RPMI8226 (cell line): ENCODE data around the gene C1orf210.
A peak's percentile ranks its signal among the peaks of the same experiment; 100 is the strongest.

Source experiments
- DNase-seq: peaks from one replicate; pipeline ENCODE4 v3.0.0-alpha.2; 2015

Gene C1orf210

GRCh38 chr1:43312212-43312623 lies 26.8 kb upstream of the C1orf210 start:
- no peak for DNase-seq

DNA sequence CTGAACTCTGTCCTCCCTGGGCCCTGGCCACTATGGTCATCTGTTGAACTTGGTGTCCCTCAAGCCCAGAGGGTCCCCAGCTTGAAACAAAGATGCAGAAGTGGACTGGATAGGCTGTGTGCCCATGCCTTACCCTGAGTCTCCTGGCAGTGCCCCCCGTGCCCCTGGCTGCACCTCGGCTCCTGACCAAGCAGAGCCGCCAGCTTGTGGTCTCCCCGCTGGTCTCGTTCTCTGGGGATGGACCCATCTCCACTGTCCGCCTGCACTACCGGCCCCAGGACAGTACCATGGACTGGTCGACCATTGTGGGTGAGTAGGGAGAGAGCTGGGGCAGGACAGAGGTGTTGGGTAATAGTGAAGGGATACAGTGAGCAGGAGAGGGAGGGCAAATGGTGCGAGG lies 26.1 kb upstream of the C1orf210 start:
- DNase-seq: no peak

GRCh38 chr1:43309405-43310025 lies 24.1 kb upstream of the C1orf210 start:
- DNase-seq: no peak

GRCh38 chr1:43308635-43309404 lies 23.4 kb upstream of the C1orf210 start:
- peak; percentile 21 for DNase-seq

DNA sequence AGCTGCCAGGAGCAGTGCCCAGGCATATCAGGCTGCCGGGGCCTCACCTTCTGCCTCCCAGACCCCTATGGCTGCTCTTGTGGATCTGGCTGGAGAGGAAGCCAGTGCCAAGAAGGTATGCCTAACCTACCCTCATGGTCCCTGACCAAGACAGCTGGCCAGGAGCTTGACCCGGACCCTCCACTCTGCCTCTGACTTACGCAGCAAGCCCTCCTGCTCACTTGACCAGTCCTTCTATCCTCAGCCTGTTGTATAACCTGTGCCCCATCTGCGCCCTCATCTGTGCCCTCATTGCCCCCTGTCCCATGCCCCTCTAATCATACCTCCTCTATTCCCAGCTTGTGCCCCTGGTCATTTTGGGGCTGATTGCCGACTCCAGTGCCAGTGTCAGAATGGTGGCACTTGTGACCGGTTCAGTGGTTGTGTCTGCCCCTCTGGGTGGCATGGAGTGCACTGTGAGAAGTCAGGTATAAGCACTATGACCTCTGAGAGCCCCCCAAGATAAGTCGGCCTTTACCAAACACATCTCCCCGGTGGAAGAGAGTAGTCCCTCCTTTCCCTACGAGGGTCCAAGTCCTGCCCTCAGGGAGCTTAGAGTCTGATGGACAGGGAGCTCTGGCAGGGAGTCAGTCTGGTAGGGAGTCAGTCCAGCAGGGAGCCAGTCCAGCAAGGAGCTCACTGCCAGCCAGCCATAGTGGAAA lies 22.2 kb upstream of the C1orf210 start:
- no peak for DNase-seq

- peak; percentile 25 for DNase-seq
Measured at GRCh38 chr1:43306688-43307457, 21.5 kb upstream of the C1orf210 start.

DNA sequence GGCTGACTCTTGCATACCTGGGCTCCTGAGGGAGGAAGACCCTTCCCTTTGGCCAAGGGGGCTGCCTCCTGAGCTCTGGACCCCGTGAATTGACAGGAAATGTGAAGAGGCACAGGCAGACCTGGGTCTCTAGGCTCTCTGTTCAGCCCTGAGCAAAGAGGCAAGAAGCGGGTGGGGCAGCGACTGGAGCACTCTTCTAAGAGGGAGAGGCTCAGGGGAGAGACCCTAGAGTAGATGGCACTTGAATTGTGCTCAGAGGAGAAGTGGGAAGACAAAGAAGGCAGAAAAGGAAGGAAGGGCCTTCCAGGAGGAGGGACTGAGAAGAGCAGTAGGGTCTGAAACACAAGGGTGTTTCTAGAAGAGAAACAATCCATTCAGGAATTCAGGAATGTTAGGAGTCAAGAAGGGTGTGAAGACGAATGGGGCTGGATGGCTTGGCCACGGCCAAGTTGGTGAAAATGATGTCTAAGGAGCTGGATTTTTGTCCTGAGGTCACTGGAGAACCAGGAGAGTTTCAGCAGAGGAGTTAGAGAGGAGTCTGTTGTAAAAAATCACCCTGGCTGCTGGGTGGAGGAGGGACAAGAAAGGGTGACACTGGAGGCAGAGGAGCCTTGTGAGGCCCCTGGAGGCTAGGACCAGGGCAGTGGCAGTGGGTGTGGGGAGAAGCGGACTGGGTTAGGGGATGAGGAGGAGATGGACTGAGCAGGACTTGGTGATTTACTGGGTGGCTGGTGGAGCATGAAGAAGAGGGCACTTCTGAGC lies 20.7 kb upstream of the C1orf210 start:
- DNase-seq: no peak

GRCh38 chr1:43305461-43305860 lies 20.1 kb upstream of the C1orf210 start:
- DNase-seq: no peak

GRCh38 chr1:43304771-43305300 lies 19.5 kb upstream of the C1orf210 start:
- DNase-seq: no peak

DNA sequence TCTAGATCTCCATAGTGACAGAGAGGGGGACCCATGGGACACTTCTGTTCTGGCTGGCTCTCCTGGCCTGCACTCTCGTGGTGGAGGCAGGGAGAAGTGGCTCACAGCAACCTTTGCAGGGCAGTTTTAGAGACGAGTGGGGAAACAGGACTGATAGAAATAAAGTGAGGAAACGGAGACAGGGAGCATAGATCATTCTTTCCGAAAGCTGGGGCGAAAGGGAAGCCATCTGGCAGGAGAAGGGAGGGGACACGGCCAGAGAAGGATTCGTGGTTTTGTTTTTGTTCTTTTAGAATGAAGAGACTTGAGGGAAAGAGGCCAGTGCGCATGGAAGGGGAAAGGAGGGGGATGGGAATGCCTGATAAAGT lies 18.9 kb upstream of the C1orf210 start:
- DNase-seq: no peak

GRCh38 chr1:43303471-43304313 lies 18.3 kb upstream of the C1orf210 start:
- DNase-seq: no peak

DNA sequence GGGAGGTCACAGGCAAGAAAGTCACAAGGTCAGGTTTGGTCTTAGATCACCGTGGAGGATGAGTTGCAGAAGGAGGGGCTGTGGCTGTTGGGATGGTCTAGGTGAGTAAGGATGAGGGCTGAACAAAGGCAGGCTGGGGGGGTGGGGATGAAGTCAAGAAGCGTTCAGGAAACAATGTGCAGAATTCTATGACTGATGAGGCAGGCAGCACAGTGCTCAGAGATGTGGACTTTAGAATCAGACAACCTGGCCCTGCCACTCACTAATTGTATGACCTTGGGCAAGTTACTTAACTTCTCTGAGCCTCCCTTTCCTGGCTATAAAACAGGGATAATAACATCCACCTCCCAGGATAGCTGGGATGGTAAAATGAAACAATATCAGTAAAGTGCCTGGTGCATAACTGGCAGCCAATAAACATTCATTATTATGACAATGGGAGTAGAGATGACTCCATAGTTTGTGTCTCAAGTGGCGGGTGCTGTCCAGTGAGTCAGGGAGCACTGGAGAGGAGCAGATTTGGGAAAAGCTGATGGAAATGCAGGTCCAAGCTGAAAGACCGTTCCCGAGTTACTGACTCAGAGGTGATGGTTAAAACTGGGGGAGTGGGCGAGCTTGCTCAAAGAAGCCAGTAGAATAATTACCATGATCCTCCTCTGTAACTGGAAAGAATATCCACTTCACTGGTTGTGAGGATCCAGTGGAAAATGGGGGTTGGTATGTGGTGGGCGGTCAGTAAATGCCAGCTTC lies 17.5 kb upstream of the C1orf210 start:
- no peak for DNase-seq

DNA sequence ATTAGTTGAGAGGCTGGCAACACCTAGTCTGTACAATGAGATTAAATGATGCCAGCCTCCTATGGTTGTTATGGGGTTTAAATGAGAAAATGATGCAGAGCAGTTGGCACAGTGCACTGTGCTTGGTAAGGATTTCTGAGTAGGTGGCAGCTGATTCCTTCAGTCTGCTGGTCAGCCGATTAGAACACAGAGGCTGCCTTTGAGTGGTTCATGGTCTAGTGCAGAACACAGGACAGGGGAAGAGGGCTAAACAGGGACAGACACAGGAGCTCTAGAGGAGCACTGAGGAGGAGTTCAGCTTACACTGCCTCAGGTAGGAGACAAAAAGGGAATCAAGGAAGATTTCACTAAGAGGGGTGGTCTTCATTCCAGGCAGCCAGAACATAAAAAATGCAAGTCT lies 16.8 kb upstream of the C1orf210 start:
- no peak for DNase-seq

GRCh38 chr1:43300378-43301094 lies 15.2 kb upstream of the C1orf210 start, which contains the start of gene TIE1:
Gene TIE1, plus strand, starts transcription at chr1:43300982. Its CDS starts 90 bp downstream, at chr1:43301072.
- no peak for DNase-seq

GRCh38 chr1:43299101-43299500 lies 13.7 kb upstream of the C1orf210 start:
- DNase-seq: no peak

GRCh38 chr1:43298055-43298454 lies 12.7 kb upstream of the C1orf210 start:
- DNase-seq: no peak

GRCh38 chr1:43296207-43296606 lies 10.8 kb upstream of the C1orf210 start:
- DNase-seq: no peak

GRCh38 chr1:43294761-43295160 lies 9.4 kb upstream of the C1orf210 start:
- DNase-seq: no peak

DNA sequence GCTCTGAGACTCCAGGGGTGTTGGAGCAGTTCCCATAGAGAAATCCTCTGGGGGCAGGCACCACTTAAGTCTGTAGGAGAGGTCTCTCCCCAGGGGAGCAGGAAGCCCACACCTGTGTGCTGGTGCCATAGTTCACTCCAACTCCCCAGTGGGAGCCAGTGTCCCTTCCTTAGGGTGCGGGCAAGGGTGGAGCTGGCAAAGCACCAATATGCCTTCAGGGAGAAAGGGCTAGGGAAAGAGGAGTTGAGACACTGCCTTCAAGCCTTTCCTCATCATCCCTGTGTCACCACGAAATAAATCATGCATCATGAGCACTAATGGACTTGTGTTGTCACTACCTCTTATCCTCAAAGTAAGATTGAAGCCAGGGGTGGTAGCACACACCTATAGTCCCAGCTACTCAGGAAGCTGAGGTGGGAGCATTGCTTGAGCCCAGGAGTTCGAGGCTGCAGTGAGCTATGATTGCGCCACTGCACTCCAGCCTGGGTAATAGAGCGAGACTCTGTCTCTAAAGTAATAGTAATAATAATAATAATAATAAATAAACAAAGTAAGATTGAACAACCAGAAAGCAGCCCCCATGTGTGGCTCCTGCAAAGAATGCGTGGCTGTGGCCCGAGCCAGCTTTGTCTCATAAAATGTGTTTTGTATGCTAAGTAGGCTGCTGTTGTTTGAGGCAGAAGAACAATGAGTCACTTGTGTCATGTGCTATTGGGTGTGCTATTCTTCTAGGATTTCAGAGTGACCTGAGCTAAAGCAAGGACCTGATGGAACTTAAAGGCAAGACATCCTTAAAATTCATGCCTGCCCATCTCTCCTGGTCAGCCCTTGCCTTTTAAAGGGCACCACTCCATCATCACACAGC lies 8.7 kb upstream of the C1orf210 start:
- DNase-seq: no peak
